ENCODE results near the gene TM4SF5.

- TF ChIP-seq CTCF (IDR thresholded peaks at IDR 0.05; ENCODE audit: insufficient read depth, low read length, poor library complexity, severe bottlenecking) (peak; percentile 66), EZH2phosphoT487 (conservative IDR thresholded peaks at IDR 0.05; ENCODE audit: low read length) (no peak)
Observed at GRCh38 chr17:4789951-4790704, 18.4 kb downstream of the TM4SF5 start.
